Measurements from ENCODE around the gene GADD45B.

DNA sequence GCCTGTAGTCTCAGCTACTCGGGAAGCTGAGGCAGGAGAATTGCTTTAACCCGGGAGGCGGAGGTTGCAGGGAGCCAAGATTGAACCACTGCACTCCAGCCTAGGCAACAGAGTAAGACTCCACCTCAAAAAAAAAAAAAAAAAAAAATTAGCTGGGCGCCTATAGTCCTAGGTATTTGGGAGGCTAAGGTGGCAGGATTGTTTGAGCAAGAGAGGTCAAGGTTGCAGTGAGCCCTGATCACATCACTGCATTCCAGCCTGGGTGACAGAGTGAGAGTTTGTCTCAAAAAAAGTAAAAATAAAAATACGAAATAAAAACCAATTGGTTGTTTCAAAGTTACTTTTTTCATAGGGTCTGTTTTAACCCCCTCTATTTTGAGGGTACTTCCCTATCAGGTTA lies 17.9 kb upstream of the GADD45B start:
- TF ChIP-seq POLR2A (IDR thresholded peaks at IDR 0.05) = no peak
- TF ChIP-seq, protein P1, sequence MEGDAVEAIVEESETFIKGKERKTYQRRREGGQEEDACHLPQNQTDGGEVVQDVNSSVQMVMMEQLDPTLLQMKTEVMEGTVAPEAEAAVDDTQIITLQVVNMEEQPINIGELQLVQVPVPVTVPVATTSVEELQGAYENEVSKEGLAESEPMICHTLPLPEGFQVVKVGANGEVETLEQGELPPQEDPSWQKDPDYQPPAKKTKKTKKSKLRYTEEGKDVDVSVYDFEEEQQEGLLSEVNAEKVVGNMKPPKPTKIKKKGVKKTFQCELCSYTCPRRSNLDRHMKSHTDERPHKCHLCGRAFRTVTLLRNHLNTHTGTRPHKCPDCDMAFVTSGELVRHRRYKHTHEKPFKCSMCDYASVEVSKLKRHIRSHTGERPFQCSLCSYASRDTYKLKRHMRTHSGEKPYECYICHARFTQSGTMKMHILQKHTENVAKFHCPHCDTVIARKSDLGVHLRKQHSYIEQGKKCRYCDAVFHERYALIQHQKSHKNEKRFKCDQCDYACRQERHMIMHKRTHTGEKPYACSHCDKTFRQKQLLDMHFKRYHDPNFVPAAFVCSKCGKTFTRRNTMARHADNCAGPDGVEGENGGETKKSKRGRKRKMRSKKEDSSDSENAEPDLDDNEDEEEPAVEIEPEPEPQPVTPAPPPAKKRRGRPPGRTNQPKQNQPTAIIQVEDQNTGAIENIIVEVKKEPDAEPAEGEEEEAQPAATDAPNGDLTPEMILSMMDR (IDR thresholded peaks at IDR 0.05) = no peak
